Right lobe of liver (tissue), 6 donors: ENCODE results near the gene PDZRN4. TPM values are rescaled to one million over a fixed set of nuclear protein-coding genes. Genes with fewer than 3 reads are reported as not detected.
A peak's percentile ranks its signal among the peaks of the same experiment; 100 is the strongest.
"Not testable (repeated sequence)": the region's sequence is repeated elsewhere in the genome, so short reads cannot be mapped to it uniquely, and the experiment has no call there.

Source experiments
- ATAC-seq, 4 donors: fragments of 200-7000 bp; cut with Tn5 transposase; one replicate each; pipeline ENCODE4 v1.9.1; 2020; ENCODE audit warnings: mild to moderate bottlenecking in 4 of 4, moderate library complexity in 4 of 4
- DNase-seq, 3 donors: peaks; one replicate each; pipeline ENCODE4 v3.0.0-alpha.2; 2020
- H3K27ac ChIP-seq, 3 donors: fragments of 200-600 bp; one replicate each; pipeline ENCODE4 v1.8.0; 2022
- H3K27me3 ChIP-seq, 2 donors: fragments of 200-600 bp; one replicate each; pipeline ENCODE4 v1.8.0; 2022
- H3K36me3 ChIP-seq, 4 donors: fragments of 200-600 bp; sonication (generic) in 1 of 4; one replicate each; pipeline versions ENCODE4 v1.5.1 to v1.8.0; 2017 to 2022; ENCODE audit warnings: control low read depth in 1 of 4
- H3K4me1 ChIP-seq, 4 donors: fragments of 200-600 bp; sonication (generic) in 1 of 4; one replicate each; pipeline versions ENCODE4 v1.5.1 to v1.8.0; 2017 to 2022; ENCODE audit warnings: control low read depth in 1 of 4
- H3K4me3 ChIP-seq, 3 donors: fragments of 200-600 bp; one replicate each; pipeline ENCODE4 v1.8.0; 2022
- H3K9me3 ChIP-seq, 4 donors: fragments of 200-600 bp; sonication (generic) in 1 of 4; one replicate each; pipeline versions ENCODE4 v1.5.1 to v1.8.0; 2017 to 2022; ENCODE audit warnings: control low read depth in 1 of 4
- CTCF ChIP-seq, 4 donors: fragments of 200-600 bp in 3 of 4; fragments of 450-650 bp in 1 of 4; IDR thresholded peaks; one replicate each; pipeline versions ENCODE4 v1.5.1 to v1.8.0; 2016 to 2022; ENCODE audit warnings: antibody characterized with exemption in 4 of 4, mild to moderate bottlenecking in 2 of 4
- POLR2A ChIP-seq: fragments of 450-650 bp; IDR thresholded peaks from one replicate; pipeline ENCODE4 v1.6.1; 2017; ENCODE audit warnings: antibody characterized with exemption, mild to moderate bottlenecking
- WGBS: methylation state at CpG from one replicate; pipeline ENCODE4 v1.1.6; 2018; ENCODE audit warnings: low coverage, low lambda C conversion rate; ENCODE audit not compliant: insufficient coverage; ENCODE audit errors: missing lambda C conversion rate; 5-methylcytosine and 5-hydroxymethylcytosine counted together
- intact Hi-C, 2 donors: fragments of 100-400 bp; cut with DNase I; formaldehyde crosslinking; loops; one replicate each; pipeline versions ENCODE4 v1.11.2 to v1.14.1; 2022
- total RNA-seq, 6 experiments: library from RNA; depleted of rRNA in 2 of 6; stranded (reverse); fragments of >200 nt in 2 of 6; fragmentation: NEBNext Ultra II Directional in 3 of 6; extraction: Animal tissue kit (Norgen Biotek cat#: 25700) in 3 of 6; gene quantifications; one replicate each; pipeline versions ENCODE4 v1.1.0 to v1.2.4, GENCODE V29; 2016 to 2023
- donor health status: DM: no; HTN: yes; CAD: no.
- donor health status: DM: no; HTN: no; CAD: no.
- donor health status: DM: no; HTN: no; CAD: no.
- donor health status: DM: no; HTN: yes; CAD: no.
- donor health status: DM: no; HTN: yes; CAD: no.

PDZRN4 gene
- total RNA-seq, 6 experiments from 2014 or later: 0.12 to 0.49 (median 0.42) TPM; not detected in 1

- Histone ChIP-seq H3K4me1 (no peaks in the 10 kb centered on the region), H3K27ac (no peak overlapping the region), H3K36me3 (no peaks in the 10 kb centered on the region), H3K27me3 (no peaks in the 10 kb centered on the region), H3K4me3 (no peak overlapping the region), H3K9me3 (no peaks in the 10 kb centered on the region)
- DNase-seq: no peak
- intact Hi-C loops: no loop called here
- TF ChIP-seq POLR2A (no peak), CTCF (IDR thresholded peaks at IDR 0.05) (no peak)
- 75% methylated on average over 2 of the region's 2 CpGs for WGBS
- ATAC-seq: no peak
Measured at GRCh38 chr12:41248391-41248790, 60.3 kb downstream of the PDZRN4 start.

DNA sequence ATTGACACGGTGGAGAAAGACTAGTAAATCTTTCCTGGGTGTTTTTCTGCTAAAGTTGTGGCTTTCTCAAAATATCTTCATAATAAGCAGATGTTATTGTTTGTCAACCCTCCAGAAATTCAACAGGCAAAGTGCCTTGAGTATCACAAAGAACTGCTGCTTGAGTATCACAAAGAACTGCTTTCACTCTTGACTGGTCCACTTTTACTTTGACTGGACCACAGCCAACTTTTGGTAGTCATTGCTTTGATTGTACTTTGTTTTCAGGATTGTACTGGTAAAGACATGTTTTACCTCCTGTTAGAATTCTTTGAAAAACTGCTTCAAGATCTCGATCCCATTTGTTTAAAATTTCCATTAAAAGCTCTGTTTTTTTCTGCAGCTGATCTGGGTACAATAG lies 62.6 kb downstream of the PDZRN4 start:
- DNase-seq: no peak
- WGBS: 40% methylated on average over 2 of the region's 2 CpGs

GRCh38 chr12:41254004-41254914 lies 66.1 kb downstream of the PDZRN4 start:
- Histone ChIP-seq H3K36me3 (no peaks in the 10 kb centered on the region), H3K4me3 (no peak overlapping the region), H3K27ac (no peak overlapping the region), H3K9me3 (no peaks in the 10 kb centered on the region), H3K4me1 (no peaks in the 10 kb centered on the region), H3K27me3 (no peaks in the 10 kb centered on the region)
- intact Hi-C loops: no loop called here
- WGBS: 44% methylated on average over 4 of the region's 4 CpGs
- TF ChIP-seq CTCF (IDR thresholded peaks at IDR 0.05): no peak
- TF ChIP-seq POLR2A: no peak
- DNase-seq (no peak), ATAC-seq (no peak)

More for the DNA sequence above, 62.6 kb downstream of the PDZRN4 start:
- TF ChIP-seq POLR2A (no peak), CTCF (IDR thresholded peaks at IDR 0.05) (no peak)
- H3K9me3 ChIP-seq: no peaks in the 10 kb centered on the region
- H3K4me1 ChIP-seq: no peaks in the 10 kb centered on the region
- no peaks in the 10 kb centered on the region for H3K27me3 ChIP-seq
- intact Hi-C loops: no loop called here
- ATAC-seq: no peak
- H3K4me3 ChIP-seq: no peak overlapping the region
- H3K36me3 ChIP-seq: no peaks in the 10 kb centered on the region
- no peak overlapping the region for H3K27ac ChIP-seq

DNA sequence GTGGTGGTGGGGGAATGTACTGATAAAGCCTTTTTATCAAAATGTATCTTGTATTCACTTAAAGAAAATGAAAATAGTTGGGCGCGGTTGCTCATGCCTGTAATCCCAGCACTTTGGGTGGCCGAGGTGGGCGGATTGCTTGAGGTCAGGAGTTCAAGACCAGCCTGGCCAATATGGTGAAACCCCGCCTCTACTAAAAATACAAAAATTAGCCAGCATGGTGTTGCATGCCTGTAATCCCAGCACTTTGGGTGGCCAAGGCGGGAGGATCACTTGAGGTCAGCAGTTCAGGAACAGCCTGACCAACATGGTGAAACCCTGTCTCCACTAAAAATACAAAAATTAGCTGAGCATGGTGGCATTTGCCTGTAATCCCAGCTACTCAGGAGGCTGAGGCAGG lies 75.1 kb downstream of the PDZRN4 start:
- H3K4me1 ChIP-seq, DNase-seq, H3K36me3 ChIP-seq, ATAC-seq, H3K27ac ChIP-seq, intact Hi-C loops, H3K27me3 ChIP-seq, H3K4me3 ChIP-seq, H3K9me3 ChIP-seq: not testable (repeated sequence)
- 60% methylated on average over 6 of the region's 6 CpGs for WGBS

GRCh38 chr12:41264281-41264680 lies 76.2 kb downstream of the PDZRN4 start:
- Histone ChIP-seq H3K36me3 (no peaks in the 10 kb centered on the region), H3K27me3 (peaks cover 0 to 3% of the 10 kb centered on the region in 2 donors), H3K4me1 (no peaks in the 10 kb centered on the region), H3K27ac (no peak overlapping the region), H3K4me3 (no peak overlapping the region), H3K9me3 (no peaks in the 10 kb centered on the region)
- DNase-seq (no peak), ATAC-seq (peak in 2 of 4 donors; percentile 58 to 60)
- TF ChIP-seq POLR2A (no peak), CTCF (IDR thresholded peaks at IDR 0.05) (peak; percentile 18 to 55 (median 46))
- intact Hi-C loops: no loop called here
